Activated gamma-delta T cell treated with anti-CD3 and anti-CD28 coated beads, Interleukin-2, amount 50 U/mL, for 16 hours (primary cell): ENCODE results near the gene ACOT7.

Experiments used
- DNase-seq: peaks from one replicate; pipeline ENCODE4 v3.0.0-alpha.2; 2020; ENCODE audit warnings: low read depth

Gene ACOT7

DNA sequence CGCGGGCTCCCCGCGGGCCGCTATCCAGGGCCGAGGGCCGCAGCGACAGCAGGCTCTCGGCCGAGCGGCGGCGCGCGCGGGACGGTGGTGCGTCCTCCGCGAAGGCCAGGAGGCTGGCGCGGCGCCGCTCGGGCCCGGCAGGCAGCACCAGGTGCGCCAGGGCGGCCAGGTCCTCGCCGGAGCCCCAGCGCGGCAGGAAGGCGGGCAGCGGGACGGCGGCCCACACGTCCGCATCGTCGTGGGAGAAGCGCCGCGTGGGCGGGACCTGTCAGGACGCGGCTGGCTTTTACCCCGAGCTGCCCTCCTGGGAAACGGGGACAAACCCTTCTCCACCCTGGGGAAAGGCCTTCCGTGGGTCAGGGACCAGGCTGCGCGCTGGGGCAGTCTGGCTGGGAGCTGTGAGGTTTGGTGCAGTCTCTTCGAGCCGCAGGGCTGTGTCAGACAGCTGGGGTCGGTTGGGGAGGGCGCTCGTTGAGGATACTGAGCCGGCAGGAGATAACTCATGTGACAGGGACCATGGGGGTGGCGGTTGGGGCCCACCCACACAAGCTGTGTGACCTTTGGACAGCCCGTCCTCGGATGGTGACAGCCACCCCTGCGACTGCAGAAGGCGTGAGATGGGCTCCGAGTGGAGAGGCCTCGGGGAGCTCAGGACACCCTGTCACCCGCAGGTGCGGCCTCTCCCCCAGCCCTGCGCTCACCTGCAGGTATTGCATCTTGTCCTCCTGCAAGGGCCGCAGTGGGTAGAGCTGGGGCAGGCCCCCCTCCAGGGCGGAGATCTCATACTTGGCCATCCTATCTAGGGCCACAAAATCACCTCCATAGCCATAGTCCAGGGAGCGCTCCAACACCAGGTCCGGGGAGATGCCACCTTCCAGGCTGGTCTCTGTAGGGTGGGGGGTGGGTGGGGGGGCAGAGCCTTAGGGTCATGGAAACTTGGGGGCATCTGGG is 143.6 kb downstream of the ACOT7 start:
- DNase-seq: no peak

- DNase-seq: no peak
Observed at GRCh38 chr1:6248932-6249738, 144.4 kb downstream of the ACOT7 start.

- DNase-seq: no peak
Observed at GRCh38 chr1:6248161-6248776, 145.3 kb downstream of the ACOT7 start.

DNA sequence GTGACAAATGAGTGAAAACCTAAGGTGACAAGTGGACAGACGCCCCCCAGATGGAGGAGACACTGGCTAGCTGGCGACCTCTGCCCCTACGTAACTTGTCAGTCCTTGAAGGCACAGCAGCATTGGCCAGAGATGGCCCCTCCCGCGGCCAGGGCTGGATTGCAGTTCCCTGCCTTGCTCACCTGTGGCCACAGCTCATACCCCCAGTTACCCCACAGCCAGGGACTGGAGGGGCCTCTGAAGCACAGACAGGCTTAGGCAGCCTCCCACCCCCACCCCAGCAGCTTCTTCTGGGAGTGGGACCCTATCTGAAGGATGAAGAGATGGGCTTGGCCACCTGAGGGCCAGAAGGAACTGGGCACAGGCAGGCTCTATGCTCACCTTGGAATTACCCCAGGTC is 145.9 kb downstream of the ACOT7 start:
- no peak for DNase-seq

DNA sequence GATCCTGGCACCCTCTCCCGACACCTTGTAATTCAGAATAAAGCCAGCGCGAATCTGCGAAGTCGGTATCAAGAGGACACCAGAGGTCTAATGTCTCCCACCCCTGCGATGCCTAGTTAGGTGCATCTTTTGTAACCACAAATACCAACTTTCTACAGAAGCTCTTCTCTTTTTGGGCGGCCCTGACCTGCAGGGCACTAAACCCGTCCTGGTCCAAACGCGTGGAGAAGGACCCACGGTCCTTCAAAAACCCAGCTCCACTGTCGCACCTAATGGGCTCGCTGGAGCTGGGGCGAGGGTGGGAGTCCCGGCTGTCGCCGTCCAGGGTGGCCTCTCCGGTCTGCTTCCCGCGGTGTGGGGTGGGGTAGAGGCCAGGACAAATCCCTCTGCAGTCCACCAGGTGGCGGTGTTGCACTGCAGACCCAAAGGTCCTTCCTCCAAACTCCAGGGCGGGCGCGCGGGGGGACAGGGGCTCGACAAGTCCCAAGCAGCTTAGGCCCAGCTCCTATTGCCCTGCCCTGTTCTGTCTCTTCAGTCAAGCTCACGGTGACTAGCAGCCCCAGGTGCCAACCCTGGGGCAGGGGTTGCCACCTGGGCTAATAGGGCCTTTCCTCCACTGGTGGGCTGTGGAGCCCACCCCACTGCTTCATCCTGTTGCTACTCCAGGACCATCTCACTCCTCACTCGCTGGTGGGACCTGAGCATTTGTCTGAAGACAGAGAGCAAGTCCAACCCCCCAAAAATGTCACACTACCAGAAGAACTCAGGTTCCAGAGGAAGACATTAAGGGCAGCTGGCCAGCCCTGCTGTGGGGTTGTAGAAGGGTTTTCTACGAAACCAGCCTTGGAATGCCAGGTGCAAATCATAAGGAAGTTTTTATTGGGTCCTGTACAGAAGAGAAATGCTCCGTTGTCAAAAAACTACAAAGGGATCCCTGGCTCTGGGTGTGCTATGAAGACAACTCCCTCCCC is 146.8 kb downstream of the ACOT7 start:
- peak; percentile 72 for DNase-seq

DNA sequence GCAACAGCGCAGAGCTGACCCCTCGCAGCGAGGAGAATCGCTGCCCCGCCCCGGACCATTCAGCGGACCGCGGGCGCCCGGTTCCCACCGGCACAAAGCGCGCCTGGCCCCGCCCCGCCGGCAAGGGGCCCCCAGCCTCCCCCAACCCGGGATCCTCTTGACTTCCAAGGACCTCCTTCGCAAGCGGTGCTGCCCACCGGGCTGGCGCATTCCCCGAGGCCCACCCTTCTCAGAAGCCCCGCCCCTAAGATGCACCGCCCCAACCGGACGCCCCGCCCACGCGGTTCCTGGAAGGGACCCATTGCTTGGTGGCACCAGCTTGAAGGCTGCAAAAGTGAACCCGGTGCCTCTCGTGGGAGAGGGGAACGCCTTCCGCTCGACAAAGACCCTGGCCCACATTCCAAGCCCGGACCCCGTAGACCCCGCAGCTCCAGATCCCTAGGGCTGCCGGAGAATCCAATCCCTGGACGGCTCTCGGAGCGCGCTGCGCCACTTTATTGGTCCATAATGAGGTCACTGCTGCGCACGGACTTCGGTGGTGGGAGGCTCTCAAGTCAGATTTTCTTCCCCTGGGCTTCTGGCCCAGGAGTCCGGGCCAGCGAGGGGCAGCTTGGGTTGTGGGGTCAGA is 147.6 kb downstream of the ACOT7 start:
- DNase-seq: no peak

GRCh38 chr1:6245086-6245868 is 148.3 kb downstream of the ACOT7 start:
- peak; percentile 68 for DNase-seq

DNA sequence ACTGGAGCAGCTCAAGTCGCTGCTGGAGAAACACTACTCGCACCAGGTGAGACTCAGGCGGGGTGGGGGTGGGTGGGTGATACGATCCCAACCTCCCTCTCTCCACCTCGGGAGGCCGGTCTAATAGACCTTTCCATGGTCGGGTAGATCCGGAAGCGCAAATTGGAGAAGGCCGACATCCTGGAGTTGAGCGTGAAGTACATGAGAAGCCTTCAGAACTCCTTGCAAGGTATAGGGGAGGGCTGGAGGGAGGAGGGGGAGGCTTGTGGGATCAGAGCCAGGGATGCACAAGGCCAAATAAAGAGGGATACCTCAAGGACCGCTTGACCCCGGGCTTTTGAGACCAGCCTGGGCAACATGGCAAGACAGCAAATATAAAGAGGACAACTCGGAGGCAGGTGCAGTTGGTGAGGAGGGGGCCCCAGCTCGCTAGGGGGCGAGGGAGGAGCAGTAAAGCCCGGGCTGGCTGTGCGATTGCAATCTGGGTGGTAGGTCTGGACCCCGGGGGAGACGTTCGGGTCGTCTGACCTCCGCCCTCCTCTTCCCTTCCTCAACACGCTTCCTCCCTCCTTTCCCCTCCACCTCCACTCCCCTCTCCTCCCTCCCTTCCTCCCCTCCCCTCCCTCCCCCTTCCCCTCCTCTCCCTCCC is 149.0 kb downstream of the ACOT7 start:
- DNase-seq: no peak

DNA sequence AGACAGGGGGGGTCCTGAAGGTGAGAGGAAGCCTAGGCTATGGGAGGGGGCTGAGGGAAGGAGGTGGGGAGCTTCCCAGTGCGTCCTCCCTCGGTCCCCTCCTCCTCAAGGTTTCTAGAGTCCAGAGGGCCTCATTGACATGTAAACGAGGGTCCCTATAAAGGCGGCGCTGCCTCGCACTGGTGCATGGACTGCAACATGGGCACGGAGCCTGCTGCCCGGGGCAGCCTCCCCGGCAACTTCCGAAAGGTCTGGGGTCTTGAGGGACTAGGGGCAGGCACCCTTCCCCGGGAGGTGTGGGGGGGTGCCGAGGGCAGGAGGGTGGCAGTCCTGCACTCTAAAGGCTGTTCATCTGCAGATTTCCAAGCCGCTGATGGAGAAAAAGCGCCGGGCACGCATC is 149.6 kb downstream of the ACOT7 start, which contains the start of gene HES3:
Gene HES3, plus strand, starts transcription at position 187 of the 400 bp plus-strand sequence. Its CDS starts 187 bp downstream, at position 374.
- DNase-seq: no peak

DNA sequence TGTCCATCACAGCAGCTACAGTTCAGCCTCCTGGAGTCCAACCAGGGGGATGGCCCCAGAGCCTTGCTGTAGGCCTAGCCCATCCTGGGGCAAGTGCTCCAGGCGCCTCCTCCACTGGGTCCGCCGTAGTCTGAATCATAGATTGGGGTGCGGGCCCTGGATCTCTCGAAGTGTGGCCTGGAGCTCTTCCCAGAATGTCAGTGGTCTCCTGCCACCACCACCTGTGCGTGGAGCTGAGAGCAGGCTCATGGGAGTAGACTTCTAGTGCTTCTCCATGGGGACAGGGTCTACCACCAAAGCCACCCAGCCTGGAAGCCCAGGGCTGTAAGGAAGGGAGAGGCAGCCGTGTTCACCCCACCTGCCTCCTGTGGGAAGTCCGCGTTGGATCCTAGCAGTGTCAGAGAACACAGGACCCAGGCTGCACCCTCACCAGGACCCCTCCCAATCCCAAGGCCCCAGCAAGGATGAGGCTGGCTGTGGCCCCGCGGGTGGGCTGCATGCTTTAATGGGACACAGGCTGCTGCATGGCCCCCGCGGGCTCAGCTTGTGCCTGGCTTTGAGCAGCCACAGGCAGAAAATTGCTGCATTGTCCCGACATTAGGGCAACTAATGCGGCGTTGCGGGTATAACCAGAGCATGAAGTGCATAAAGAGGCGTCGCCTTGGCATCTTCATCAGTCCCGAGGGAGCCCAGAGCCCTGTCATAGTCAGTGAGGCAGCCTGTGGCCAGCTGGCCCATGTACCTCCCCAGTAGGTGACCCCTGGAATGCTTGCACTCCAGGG is 150.3 kb downstream of the ACOT7 start:
- no peak for DNase-seq

DNA sequence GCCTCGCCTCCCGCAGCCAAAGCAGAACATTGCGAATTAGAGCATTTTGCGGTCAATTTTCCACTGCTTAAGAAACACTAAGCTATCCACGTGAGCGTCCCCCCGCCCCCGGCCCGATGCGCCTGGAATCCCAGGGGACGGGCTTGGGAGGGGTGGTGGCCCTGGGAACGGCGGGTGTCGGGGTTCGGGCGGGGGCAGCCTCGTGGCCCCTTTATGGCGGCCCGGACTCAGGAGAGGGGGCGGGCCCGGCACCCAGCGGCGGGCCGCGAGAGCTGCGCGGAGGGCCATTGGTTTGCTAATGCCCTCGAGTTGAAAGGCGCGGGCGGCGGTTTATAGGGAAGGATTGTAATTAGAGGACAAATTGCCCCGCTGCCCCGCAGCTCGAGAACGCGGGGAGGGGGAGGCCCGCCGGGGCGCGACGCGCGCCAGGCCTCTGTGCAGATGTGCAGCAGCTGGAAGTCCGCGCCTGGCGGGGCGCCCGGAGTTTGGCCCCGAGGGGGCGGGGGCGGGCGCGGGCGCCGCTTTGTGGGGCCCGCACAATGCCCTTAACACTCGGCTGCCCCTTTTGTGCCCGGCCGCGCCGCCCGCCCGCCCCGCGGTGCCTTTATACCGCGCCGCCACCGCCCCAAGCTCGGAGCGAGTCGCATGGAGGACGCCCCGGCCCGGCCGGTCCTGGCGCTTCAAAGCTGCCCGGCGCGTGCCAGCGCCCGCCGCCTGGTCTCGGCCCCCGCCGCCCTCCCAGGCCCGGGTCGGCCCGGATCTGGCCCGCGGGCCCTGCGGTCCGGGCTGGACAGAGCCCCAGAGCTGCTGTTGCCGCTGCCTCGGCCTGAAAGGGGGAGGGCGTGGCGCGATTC is 151.5 kb downstream of the ACOT7 start:
- DNase-seq: no peak

DNA sequence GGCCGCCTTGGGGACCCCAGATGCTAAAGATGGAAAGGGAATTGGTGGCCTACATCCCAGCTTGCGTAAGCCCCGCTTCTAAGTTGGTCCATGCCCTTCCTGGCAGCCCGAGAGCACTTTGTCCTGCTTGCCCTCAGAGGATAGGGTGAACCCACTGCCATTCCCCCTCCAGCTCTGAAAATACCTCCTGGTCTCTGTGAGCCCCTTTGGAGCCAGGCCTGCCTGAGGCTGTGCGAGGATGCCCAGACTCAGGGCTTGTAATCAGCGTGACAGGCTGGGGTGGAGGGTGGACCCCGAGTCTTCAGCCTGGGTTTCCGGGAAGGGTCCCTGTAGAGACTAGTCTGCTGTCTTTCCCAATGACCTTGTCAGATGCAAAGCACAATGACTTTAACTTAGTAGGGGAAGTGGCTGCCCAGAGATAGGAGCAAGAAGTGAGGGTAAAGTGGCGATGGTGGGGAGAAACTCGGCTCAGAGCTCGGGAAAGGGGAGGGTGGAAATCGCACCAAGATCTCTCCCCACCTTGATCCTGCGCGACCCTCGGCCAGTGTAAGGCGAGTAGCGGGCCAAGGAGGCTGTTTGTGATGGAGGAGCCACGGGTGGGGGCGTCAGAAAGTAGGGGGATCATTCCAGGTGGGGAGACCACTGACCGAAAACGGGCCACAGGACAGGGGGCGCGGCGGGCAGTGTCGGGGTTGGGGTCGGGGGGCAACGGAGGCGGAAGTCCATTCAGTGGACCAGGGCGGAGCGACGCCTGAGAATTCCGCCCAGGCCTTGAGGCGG is 152.3 kb downstream of the ACOT7 start:
- no peak for DNase-seq

DNA sequence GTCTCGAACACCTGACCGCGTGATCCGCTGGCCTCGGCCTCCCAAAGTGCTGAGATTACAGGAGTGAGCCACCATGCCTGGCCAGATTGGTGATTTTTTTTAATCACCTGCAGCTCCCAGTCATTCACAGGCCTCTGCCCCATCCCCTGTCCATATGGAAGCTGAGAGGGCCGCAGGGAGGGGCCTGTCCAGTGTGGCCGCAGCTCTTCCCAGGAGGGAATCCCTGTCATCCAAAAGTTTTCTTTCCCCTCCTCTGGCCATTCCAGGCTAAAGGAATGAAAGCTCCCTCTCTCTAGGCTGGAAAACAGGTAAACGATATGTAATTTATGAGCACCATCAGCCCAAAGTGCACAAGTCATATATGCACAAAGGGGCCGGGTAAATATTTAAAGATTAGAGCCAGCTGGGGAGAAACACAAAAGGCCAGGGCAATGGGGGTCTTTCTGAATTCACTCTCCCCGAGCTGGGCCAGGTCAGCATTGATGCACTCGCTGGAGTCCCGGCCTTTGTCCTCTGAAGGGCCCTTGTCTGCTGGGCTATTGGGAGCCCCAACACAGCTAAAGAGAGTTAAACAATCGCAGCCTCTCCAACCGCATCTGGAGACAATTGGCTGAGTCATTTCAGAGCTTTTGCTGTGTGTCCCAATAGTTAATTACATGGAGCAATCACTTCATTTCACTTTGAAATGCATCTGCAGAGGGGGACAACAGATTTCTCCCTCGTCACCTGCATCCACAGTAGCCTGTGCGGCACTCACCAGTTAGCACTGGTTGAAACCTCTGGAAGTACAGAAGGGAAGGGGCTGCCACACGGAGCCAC is 153.4 kb downstream of the ACOT7 start:
- DNase-seq: no peak

DNA sequence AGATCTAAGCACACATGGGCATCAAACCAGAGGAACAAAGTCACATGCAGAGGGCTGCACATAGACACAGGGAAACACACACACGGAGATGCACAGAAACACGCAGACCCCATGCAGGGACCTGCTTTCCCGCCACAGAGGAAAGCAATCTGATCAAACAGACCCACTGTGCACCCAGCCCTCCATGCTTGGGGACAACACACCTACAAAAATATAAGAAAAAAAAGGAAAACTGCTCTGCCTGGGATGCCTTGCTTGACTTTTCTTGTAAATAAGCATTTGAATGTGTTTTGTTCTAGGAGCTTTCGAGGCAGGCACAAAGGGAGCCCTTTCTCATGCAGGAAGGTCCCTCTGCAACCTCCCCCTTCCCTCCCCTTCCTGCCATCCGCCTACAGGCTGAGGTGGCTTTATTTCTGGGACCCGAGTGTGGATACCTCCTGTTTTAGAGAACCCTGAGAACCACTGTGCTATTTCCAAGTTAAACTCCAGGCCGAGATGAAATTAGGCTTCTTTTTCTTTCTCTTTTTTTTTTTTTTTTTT is 154.3 kb downstream of the ACOT7 start:
- DNase-seq: no peak

DNA sequence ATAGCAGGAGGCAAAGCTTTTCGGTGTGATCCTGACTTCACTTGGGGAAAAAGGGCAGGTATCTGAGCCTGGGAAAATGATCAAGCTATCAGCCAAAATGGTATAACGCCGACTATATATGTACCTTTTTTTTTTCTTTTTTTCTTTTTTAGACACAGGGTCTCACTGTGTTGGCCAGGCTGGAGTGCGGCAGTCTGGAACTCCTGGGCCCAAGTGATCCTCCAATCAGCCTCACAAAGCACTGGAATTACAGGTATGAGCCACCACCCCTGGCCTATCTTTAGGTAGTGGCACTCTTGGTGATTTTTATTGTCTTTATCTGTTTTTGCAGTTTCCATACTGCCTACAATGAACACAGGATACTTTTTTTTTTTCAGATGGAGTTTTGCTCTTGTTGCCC is 156.5 kb downstream of the ACOT7 start:
- no peak for DNase-seq

DNA sequence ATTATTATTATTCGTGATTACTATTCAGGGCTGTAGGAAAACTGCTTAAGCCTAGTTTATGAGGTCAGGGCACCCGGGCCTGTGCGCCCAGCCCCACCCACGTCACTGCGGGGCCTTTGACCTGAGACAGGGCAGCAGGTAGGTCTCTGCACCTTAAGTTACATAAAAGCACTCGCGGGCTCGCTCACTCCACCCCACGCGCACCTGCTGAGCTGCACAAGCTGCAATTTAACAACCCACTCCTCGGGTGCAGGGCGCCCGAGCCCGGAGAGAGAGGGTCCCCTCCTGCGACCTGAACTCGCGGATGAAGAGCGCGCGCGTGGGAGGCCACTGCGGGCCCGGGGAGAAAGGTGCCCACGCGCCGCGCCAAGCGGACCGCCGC is 158.3 kb downstream of the ACOT7 start:
- DNase-seq: no peak
